HepG2 (cell line): ENCODE measurements around the gene IFNAR1. TPM values are rescaled to one million over a fixed set of nuclear protein-coding genes. Genes with fewer than 3 reads are reported as not detected.
A peak's percentile ranks its signal among the peaks of the same experiment; 100 is the strongest.

Experiments
- AHDC1 ChIP-seq: sonication (generic); formaldehyde crosslinking; IDR thresholded peaks from 2 replicates; pipeline ENCODE4 v1.5.1; 2020; ENCODE audit warnings: mild to moderate bottlenecking, missing genetic modification reagents, borderline replicate concordance
- AHR ChIP-seq: IDR thresholded peaks from 2 replicates; pipeline ENCODE4 v1.6.1; 2018; ENCODE audit warnings: missing genetic modification reagents, missing compliant biosample characterization
- ATF5 ChIP-seq: sonication (generic); formaldehyde crosslinking; IDR thresholded peaks from 2 replicates; pipeline ENCODE4 v1.4.0; 2020; ENCODE audit warnings: mild to moderate bottlenecking, low read depth, missing genetic modification reagents
- CREM ChIP-seq, 2 experiments: sonication (generic) in 1 of 2; formaldehyde crosslinking in 1 of 2; IDR thresholded peaks; 2 replicates each; pipeline versions ENCODE4 v1.4.0 to v1.6.1; 2016 to 2020; ENCODE audit warnings: antibody characterized with exemption in 1 of 2, mild to moderate bottlenecking in 1 of 2, missing genetic modification reagents in 1 of 2
- DMAP1 ChIP-seq: IDR thresholded peaks from 2 replicates; pipeline ENCODE4 v1.6.1; 2016
- ELF3 ChIP-seq: IDR thresholded peaks from 2 replicates; pipeline ENCODE4 v1.6.1; 2016; ENCODE audit warnings: missing genetic modification reagents, missing compliant biosample characterization
- ESRRA ChIP-seq: sonication (generic); formaldehyde crosslinking; IDR thresholded peaks from 2 replicates; pipeline ENCODE4 v1.5.1; 2020; ENCODE audit warnings: mild to moderate bottlenecking, low read depth, missing genetic modification reagents
- FOSL2 ChIP-seq: sonication (generic); formaldehyde crosslinking; IDR thresholded peaks from 2 replicates; pipeline ENCODE4 v1.4.0; 2020; ENCODE audit warnings: missing genetic modification reagents
- MAFK ChIP-seq, 2 experiments: IDR thresholded peaks in 1 of 2; conservative IDR thresholded peaks in 1 of 2; 2 replicates each; pipeline ENCODE4 v1.6.1; 2011; ENCODE audit warnings: improper control_type of control experiment in 2 of 2, low read length in 2 of 2
- SAFB2 ChIP-seq: sonication (generic); formaldehyde crosslinking; IDR thresholded peaks from 2 replicates; pipeline ENCODE4 v1.5.1; 2020; ENCODE audit warnings: missing genetic modification reagents, low read depth, mild to moderate bottlenecking, borderline replicate concordance
- SKI ChIP-seq: fragments of 450-650 bp; IDR thresholded peaks from one replicate; pipeline ENCODE4 v1.6.1; 2018; ENCODE audit warnings: mild to moderate bottlenecking; ENCODE audit not compliant: partially characterized antibody
- SPEN ChIP-seq: sonication (generic); formaldehyde crosslinking; IDR thresholded peaks from 2 replicates; pipeline ENCODE4 v1.5.1; 2020; ENCODE audit warnings: low read depth, mild to moderate bottlenecking, missing genetic modification reagents
- ZBTB42 ChIP-seq: sonication (generic); formaldehyde crosslinking; IDR thresholded peaks from 2 replicates; pipeline ENCODE4 v1.5.0; 2020; ENCODE audit warnings: mild to moderate bottlenecking, missing genetic modification reagents
- ZBTB8A ChIP-seq: sonication (generic); formaldehyde crosslinking; IDR thresholded peaks from 2 replicates; pipeline ENCODE4 v1.4.0; 2020; ENCODE audit warnings: mild to moderate bottlenecking, low read depth, missing genetic modification reagents, borderline replicate concordance
- ZMYM2 ChIP-seq: sonication (generic); formaldehyde crosslinking; IDR thresholded peaks from 2 replicates; pipeline ENCODE4 v1.8.0; 2022; ENCODE audit warnings: mild to moderate bottlenecking, missing genetic modification reagents
- ZNF180 ChIP-seq: sonication (generic); formaldehyde crosslinking; IDR thresholded peaks from 2 replicates; pipeline ENCODE4 v1.4.0; 2020; ENCODE audit warnings: low read depth, missing genetic modification reagents, borderline replicate concordance
- ZNF224 ChIP-seq: sonication (generic); formaldehyde crosslinking; IDR thresholded peaks from 2 replicates; pipeline ENCODE4 v1.5.0; 2020; ENCODE audit warnings: mild to moderate bottlenecking, missing genetic modification reagents
- ZNF350 ChIP-seq: sonication (generic); formaldehyde crosslinking; IDR thresholded peaks from 2 replicates; pipeline ENCODE4 v1.4.0; 2020; ENCODE audit warnings: mild to moderate bottlenecking, low read depth, missing genetic modification reagents, borderline replicate concordance
- ZNF564 ChIP-seq: sonication (generic); formaldehyde crosslinking; IDR thresholded peaks from 2 replicates; pipeline ENCODE4 v1.8.1; 2023; ENCODE audit warnings: mild to moderate bottlenecking, missing genetic modification reagents
- ZNF576 ChIP-seq: sonication (generic); formaldehyde crosslinking; IDR thresholded peaks from 2 replicates; pipeline ENCODE4 v1.4.0; 2020; ENCODE audit warnings: mild to moderate bottlenecking, missing genetic modification reagents
- ZNF616 ChIP-seq: sonication (generic); formaldehyde crosslinking; IDR thresholded peaks from 2 replicates; pipeline ENCODE4 v1.5.0; 2020; ENCODE audit warnings: low read depth, mild to moderate bottlenecking, missing genetic modification reagents
- ZSCAN31 ChIP-seq: sonication (generic); formaldehyde crosslinking; IDR thresholded peaks from 2 replicates; pipeline ENCODE4 v1.5.0; 2020; ENCODE audit warnings: low read depth, mild to moderate bottlenecking, missing genetic modification reagents
- polyA plus RNA-seq, 8 experiments: library from polyadenylated mRNA; depleted of rRNA in 3 of 8; stranded (reverse) in 7 of 8; unstranded in 1 of 8; fragments of >200 nt; fragmentation: Illumina TruSeq in 4 of 8; extraction: Trizol in 4 of 8; gene quantifications; 2 replicates each; pipeline versions ENCODE4 v1.2.1 to v1.2.3, GENCODE V29; 2011 to 2016; ENCODE audit warnings: low read depth in 4 of 8, missing spikeins in 1 of 8, mixed read lengths in 1 of 8; ENCODE audit not compliant: insufficient read depth in 1 of 8
- total RNA-seq, 5 experiments: library from RNA; depleted of rRNA; stranded (reverse); fragments of >200 nt; fragmentation: Illumina TruSeq; extraction: Trizol; gene quantifications; 2 replicates each; pipeline ENCODE4 v1.2.3, GENCODE V29; 2016; ENCODE audit warnings: low read depth in 1 of 5

IFNAR1 gene
- total and polyA plus RNA-seq, 2 of the 13 experiments (the other 11 are each of a cell fraction or from before 2014, with no cell fraction given), result 6.7 to 9.3 TPM

- TF ChIP-seq ZNF180 (CRISPR knock-in tag) (no peak), ZBTB42 (CRISPR knock-in tag) (peak; percentile 38), SPEN (CRISPR knock-in tag) (peak; percentile 82), SKI (peak; percentile 68), FOSL2 (CRISPR knock-in tag) (no peak; the same call in 1 of the 2 replicates), SAFB2 (CRISPR knock-in tag) (no peak; the same call in 1 of the 2 replicates), DMAP1 (CRISPR knock-in tag) (peak; percentile 64; the same call in 1 of the 2 replicates), ZSCAN31 (CRISPR knock-in tag) (peak; percentile 48; the same call in 1 of the 2 replicates), ZNF564 (CRISPR knock-in tag) (no peak; the same call in 1 of the 2 replicates), CREM (IDR thresholded peaks at IDR 0.05) (0 out of 2 replicates have a peak, but pooled peaks have one; percentile 11), CREM (CRISPR knock-in tag; IDR thresholded peaks at IDR 0.05) (no peak), AHDC1 (no peak; the same call in 1 of the 2 replicates), ATF5 (CRISPR knock-in tag) (no peak), ELF3 (peak; percentile 63; the same call in 1 of the 2 replicates), ZNF350 (peak; percentile 74; the same call in 1 of the 2 replicates), ESRRA (CRISPR knock-in tag) (peak; percentile 65), ZNF224 (CRISPR knock-in tag) (0 out of 2 replicates have a peak, but pooled peaks have one; percentile 21), ZBTB8A (CRISPR knock-in tag) (0 out of 2 replicates have a peak, but pooled peaks have one; percentile 59), ZNF616 (peak; percentile 19; the same call in 1 of the 2 replicates), MAFK (conservative IDR thresholded peaks at IDR 0.05 in 1 of 2, IDR thresholded peaks at IDR 0.05 in 1 of 2; ENCODE audit: low read length in 2 of 2) (no peak), AHR (CRISPR knock-in tag) (no peak), ZMYM2 (CRISPR knock-in tag) (0 out of 2 replicates have a peak, but pooled peaks have one; percentile 45), ZNF576 (CRISPR knock-in tag) (0 out of 2 replicates have a peak, but pooled peaks have one; percentile 35)
Measured at GRCh38 chr21:33324291-33325221, at the start of gene IFNAR1 (continued).
